HepG2 (cell line): ENCODE data around the gene FGA.

Experiments used
- CENPBD1 ChIP-seq: sonication (generic); formaldehyde crosslinking; IDR thresholded peaks from 2 replicates; pipeline ENCODE4 v1.8.0; 2022; ENCODE audit warnings: missing genetic modification reagents, low read depth, mild to moderate bottlenecking, borderline replicate concordance
- NAIF1 ChIP-seq: sonication (generic); formaldehyde crosslinking; IDR thresholded peaks from 2 replicates; pipeline ENCODE4 v1.5.0; 2020; ENCODE audit warnings: mild to moderate bottlenecking, missing genetic modification reagents, borderline replicate concordance
- RFX5 ChIP-seq: IDR thresholded peaks from 2 replicates; pipeline ENCODE4 v1.6.1; 2011; ENCODE audit warnings: low read depth, low read length, improper control_type of control experiment
- SYNCRIP ChIP-seq: fragments of 200-400 bp; formaldehyde crosslinking; IDR thresholded peaks from 2 replicates; pipeline ENCODE4 v1.6.1; 2018; ENCODE audit warnings: mild to moderate bottlenecking, low read depth, low read length; ENCODE audit not compliant: insufficient read depth
- ZBTB43 ChIP-seq: sonication (generic); formaldehyde crosslinking; conservative IDR thresholded peaks from 2 replicates; pipeline ENCODE4 v1.4.0; 2020; ENCODE audit warnings: missing genetic modification reagents
- ZNF121 ChIP-seq: sonication (generic); formaldehyde crosslinking; IDR thresholded peaks from 2 replicates; pipeline ENCODE4 v1.5.0; 2020; ENCODE audit warnings: mild to moderate bottlenecking, missing genetic modification reagents
- ZNF562 ChIP-seq: sonication (generic); formaldehyde crosslinking; IDR thresholded peaks from 2 replicates; pipeline ENCODE4 v1.8.0; 2022; ENCODE audit warnings: missing genetic modification reagents, borderline replicate concordance

- TF ChIP-seq ZBTB43 (CRISPR knock-in tag) = no peak
- no peak for TF ChIP-seq ZNF121 (CRISPR knock-in tag)
- no peak for TF ChIP-seq CENPBD1 (CRISPR knock-in tag)
- no peak for TF ChIP-seq ZNF562 (CRISPR knock-in tag)
- no peak for TF ChIP-seq NAIF1 (CRISPR knock-in tag)
- no peak for TF ChIP-seq RFX5
- no peak for TF ChIP-seq SYNCRIP
Observed at GRCh38 chr4:154542271-154542879, 48.2 kb downstream of the FGA start.
